Spleen (tissue), 11 donors: ENCODE results near the gene FREY1. TPM values are rescaled to one million over a fixed set of nuclear protein-coding genes. Genes with fewer than 3 reads are reported as not detected.

Experiments used
- DNase-seq: peaks from one replicate; pipeline ENCODE4 v3.0.0-alpha.2; 2020
- H3K27ac ChIP-seq, 8 donors: fragments of 200-600 bp; sonication (generic) in 7 of 8; 1 replicate in 4 of 8; 2 replicates in 4 of 8; pipeline versions ENCODE4 v1.5.0 to v1.8.0; 2016 to 2021; ENCODE audit warnings: inconsistent platforms in 4 of 8, mild to moderate bottlenecking in 4 of 8, moderate library complexity in 1 of 8
- H3K27me3 ChIP-seq, 7 donors: fragments of 200-600 bp; sonication (generic) in 6 of 7; replicated peaks in 1 of 7; 1 replicate in 4 of 7; 2 replicates in 3 of 7; pipeline versions ENCODE4 v1.5.0 to v1.8.0; 2016 to 2021; ENCODE audit warnings: inconsistent platforms in 3 of 7, mild to moderate bottlenecking in 1 of 7
- H3K36me3 ChIP-seq, 6 donors: fragments of 200-600 bp; sonication (generic) in 5 of 6; 1 replicate in 4 of 6; 2 replicates in 2 of 6; pipeline versions ENCODE4 v1.5.0 to v1.8.0; 2016 to 2021; ENCODE audit warnings: inconsistent platforms in 2 of 6
- H3K4me1 ChIP-seq, 6 donors: fragments of 200-600 bp; sonication (generic) in 5 of 6; 1 replicate in 3 of 6; 2 replicates in 3 of 6; pipeline versions ENCODE4 v1.5.0 to v1.8.0; 2016 to 2021; ENCODE audit warnings: inconsistent platforms in 3 of 6
- H3K4me3 ChIP-seq, 8 donors: fragments of 200-600 bp; sonication (generic) in 7 of 8; 1 replicate in 4 of 8; 2 replicates in 4 of 8; pipeline versions ENCODE4 v1.5.0 to v1.8.0; 2016 to 2021; ENCODE audit warnings: inconsistent platforms in 4 of 8, mild to moderate bottlenecking in 4 of 8, moderate library complexity in 2 of 8
- H3K9me3 ChIP-seq, 8 donors: fragments of 200-600 bp; sonication (generic) in 7 of 8; 1 replicate in 4 of 8; 2 replicates in 4 of 8; pipeline versions ENCODE4 v1.5.0 to v1.8.0; 2016 to 2021; ENCODE audit warnings: inconsistent platforms in 4 of 8
- POLR2A ChIP-seq, 3 donors: fragments of 450-650 bp; IDR thresholded peaks; one replicate each; pipeline ENCODE4 v1.5.1; 2017; ENCODE audit warnings: antibody characterized with exemption in 3 of 3, mild to moderate bottlenecking in 1 of 3
- POLR2AphosphoS5 ChIP-seq, 3 donors: sonication (generic); formaldehyde crosslinking; IDR thresholded peaks; one replicate each; pipeline ENCODE4 v1.5.1; 2017; ENCODE audit warnings: antibody characterized with exemption in 3 of 3
- WGBS, 5 donors: extraction: QIAGEN DNeasy Blood & Tissue Kit in 3 of 5; methylation state at CpG; one replicate each; pipeline versions ENCODE4 v1.1.5 to v1.1.7; 2013 to 2018; 5-methylcytosine and 5-hydroxymethylcytosine counted together
- intact Hi-C: fragments of 100-400 bp; cut with DNase I; formaldehyde crosslinking; loops from one replicate; pipeline ENCODE4 v1.15.0; 2023; ENCODE audit warnings: low total_unique reads
- polyA plus RNA-seq, 3 donors: library from polyadenylated mRNA; stranded (reverse); fragments of 200-250 nt; gene quantifications; one replicate each; pipeline ENCODE4 v1.2.1, GENCODE V29; 2013
- total RNA-seq, 7 donors: library from RNA; depleted of rRNA in 3 of 7; stranded (reverse); fragments of >200 nt in 3 of 7; fragmentation: NEBNext Ultra II Directional in 4 of 7; extraction: Animal tissue kit (Norgen Biotek cat#: 25700) in 4 of 7; gene quantifications; one replicate each; pipeline versions ENCODE4 v1.1.0 to v1.2.1, GENCODE V29; 2016 to 2021
- TF ChIP-seq, protein P1 (sequence below), 11 experiments: fragments of 200-600 bp in 7 of 11; fragments of 450-650 bp in 4 of 11; sonication (generic) in 4 of 11; IDR thresholded peaks in 8 of 11; conservative IDR thresholded peaks in 3 of 11; 1 replicate in 7 of 11; 2 replicates in 4 of 11; pipeline versions ENCODE4 v1.4.0 to v1.8.0; 2016 to 2021; ENCODE audit warnings: antibody characterized with exemption in 11 of 11, inconsistent platforms in 4 of 11, mild to moderate bottlenecking in 1 of 11
- donor health status: healthy with polysubstance abuse.
- donor health status: DM: no; HTN: no; CAD: no; lungs with moderate emphysema.
- donor health status: DM: no; HTN: no; CAD: no.
- donor health status: Bipolar disorder and iron deficiency.
- donor health status: healthy.
- donor health status: DM: no; HTN: no; CAD: no.
- donor health status: DM: yes; HTN: yes; CAD: no.

The FREY1 gene
- total and polyA plus RNA-seq, 10 donors = 0.13 to 2.0 (median 0.79) TPM; not detected in 2

DNA sequence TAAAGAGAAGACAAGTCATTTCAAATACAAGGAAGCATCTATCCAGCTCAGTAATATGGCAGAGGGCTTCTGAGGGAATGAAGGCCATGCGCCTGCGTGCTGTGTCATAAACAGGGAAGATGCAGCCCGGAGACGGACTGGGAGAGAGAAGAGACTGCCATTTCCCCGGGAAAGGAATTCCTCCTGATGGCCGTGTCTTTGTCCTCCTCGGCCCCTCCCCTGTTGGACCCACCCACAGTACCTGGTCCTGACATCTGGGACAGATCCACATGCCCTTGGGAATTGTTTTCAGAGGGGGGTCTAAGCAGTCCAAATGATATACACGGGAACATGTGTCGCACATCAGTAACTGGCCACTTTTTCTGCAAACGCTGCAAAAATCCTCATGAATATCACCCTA is 30.8 kb upstream of the FREY1 start:
- DNase-seq = no peak
- TF ChIP-seq, protein P1, sequence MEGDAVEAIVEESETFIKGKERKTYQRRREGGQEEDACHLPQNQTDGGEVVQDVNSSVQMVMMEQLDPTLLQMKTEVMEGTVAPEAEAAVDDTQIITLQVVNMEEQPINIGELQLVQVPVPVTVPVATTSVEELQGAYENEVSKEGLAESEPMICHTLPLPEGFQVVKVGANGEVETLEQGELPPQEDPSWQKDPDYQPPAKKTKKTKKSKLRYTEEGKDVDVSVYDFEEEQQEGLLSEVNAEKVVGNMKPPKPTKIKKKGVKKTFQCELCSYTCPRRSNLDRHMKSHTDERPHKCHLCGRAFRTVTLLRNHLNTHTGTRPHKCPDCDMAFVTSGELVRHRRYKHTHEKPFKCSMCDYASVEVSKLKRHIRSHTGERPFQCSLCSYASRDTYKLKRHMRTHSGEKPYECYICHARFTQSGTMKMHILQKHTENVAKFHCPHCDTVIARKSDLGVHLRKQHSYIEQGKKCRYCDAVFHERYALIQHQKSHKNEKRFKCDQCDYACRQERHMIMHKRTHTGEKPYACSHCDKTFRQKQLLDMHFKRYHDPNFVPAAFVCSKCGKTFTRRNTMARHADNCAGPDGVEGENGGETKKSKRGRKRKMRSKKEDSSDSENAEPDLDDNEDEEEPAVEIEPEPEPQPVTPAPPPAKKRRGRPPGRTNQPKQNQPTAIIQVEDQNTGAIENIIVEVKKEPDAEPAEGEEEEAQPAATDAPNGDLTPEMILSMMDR (IDR thresholded peaks at IDR 0.05 in 8 of 11, conservative IDR thresholded peaks at IDR 0.05 in 3 of 11) = no peak
- TF ChIP-seq POLR2A (IDR thresholded peaks at IDR 0.05) (no peak), POLR2AphosphoS5 (IDR thresholded peaks at IDR 0.05) (no peak)
- Histone ChIP-seq H3K9me3 (no peaks in the 10 kb centered on the region), H3K4me1 (peaks cover 8 to 69% (median 29%) of the 10 kb centered on the region in 6 donors), H3K27me3 (no peaks in the 10 kb centered on the region), H3K36me3 (peaks cover 3 to 100% (median 52%) of the 10 kb centered on the region in 6 donors), H3K4me3 (no peak overlapping the region), H3K27ac (peak overlapping the region in 3 of 8 donors; percentile 17 to 51 (median 19))
- 94 to 98% (median 95%) methylated on average over 10 of the region's 10 CpGs for WGBS, 5 donors
- intact Hi-C loops = no loop called here

DNA sequence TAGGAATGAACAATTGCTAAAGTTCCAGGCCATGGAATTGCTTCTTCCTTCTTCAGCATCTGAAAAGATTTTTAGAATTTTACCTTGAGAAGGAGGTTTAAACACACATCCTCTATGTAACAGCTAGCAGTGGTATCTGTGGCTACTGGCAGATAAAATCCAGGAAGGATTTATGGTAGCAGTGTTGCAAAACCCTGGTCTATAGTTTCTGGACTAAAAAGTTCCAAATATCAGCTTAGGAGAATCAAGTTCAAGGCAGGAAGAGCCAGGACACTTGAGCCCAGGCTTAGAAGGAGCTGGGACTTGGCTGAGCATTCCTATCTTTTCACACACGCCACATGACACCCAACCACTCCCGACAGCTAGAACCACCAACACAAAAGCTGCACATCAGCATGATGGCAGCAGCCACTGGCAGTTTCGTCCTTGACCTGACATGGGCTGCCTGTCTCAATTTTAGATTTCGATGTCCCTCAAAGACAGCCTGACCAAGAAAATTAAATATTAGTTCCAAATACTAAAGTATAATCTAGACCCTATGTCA is 29.5 kb upstream of the FREY1 start:
- intact Hi-C loops = no loop called here
- no peak for DNase-seq
- 91 to 95% (median 93%) methylated on average over 4 of the region's 4 CpGs for WGBS, 5 donors
- Histone ChIP-seq H3K36me3 (peaks cover 3 to 100% (median 50%) of the 10 kb centered on the region in 6 donors), H3K27ac (no peak overlapping the region), H3K27me3 (no peaks in the 10 kb centered on the region), H3K9me3 (no peaks in the 10 kb centered on the region), H3K4me1 (peaks cover 8 to 80% (median 38%) of the 10 kb centered on the region in 6 donors), H3K4me3 (no peak overlapping the region)
- TF ChIP-seq POLR2A (IDR thresholded peaks at IDR 0.05) (no peak), POLR2AphosphoS5 (IDR thresholded peaks at IDR 0.05) (no peak)
- TF ChIP-seq, protein P1 (IDR thresholded peaks at IDR 0.05 in 8 of 11, conservative IDR thresholded peaks at IDR 0.05 in 3 of 11) = no peak

DNA sequence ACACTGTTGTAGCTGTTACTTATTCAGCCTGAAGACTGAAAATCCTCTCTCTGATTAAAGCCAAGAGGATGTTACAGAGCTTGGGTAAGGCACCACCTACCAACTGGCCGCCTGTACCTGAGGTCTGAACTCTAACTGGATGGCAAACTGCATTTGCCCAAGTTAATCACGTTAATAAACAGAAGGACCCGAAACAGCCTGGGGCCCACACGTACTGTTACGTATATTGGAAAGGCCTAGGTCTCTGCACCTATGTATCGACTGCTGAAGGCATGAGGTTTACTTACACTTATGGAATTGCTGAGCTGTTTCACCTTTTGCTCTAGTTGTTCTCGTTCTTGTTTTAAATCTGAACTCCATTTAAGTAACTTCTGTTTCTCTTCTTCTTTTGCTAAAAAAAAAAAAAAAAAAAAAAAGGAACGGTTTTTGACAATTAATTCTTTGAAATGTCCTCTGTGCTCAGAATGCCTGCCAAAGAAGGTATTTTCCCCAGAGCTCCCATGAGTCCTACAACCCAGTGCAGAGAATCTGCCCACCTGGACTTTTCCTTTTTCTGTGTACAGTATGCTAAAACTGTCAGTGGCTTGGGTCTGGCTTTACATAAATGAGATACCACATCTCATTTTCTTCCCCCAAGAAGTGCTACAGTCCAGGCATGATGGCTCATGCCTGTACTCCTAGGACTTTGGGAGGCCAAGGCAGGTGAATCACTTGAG is 28.4 kb upstream of the FREY1 start:
- Histone ChIP-seq H3K9me3 (no peaks in the 10 kb centered on the region), H3K27ac (peak overlapping the region in 3 of 8 donors; percentile 35 to 86 (median 80)), H3K27me3 (no peaks in the 10 kb centered on the region), H3K36me3 (peaks cover 3 to 100% (median 50%) of the 10 kb centered on the region in 6 donors), H3K4me1 (peaks cover 10 to 90% (median 48%) of the 10 kb centered on the region in 6 donors), H3K4me3 (no peak overlapping the region)
- DNase-seq = peak; percentile 56
- TF ChIP-seq POLR2AphosphoS5 (IDR thresholded peaks at IDR 0.05) (no peak), POLR2A (IDR thresholded peaks at IDR 0.05) (no peak)
- TF ChIP-seq, protein P1 (IDR thresholded peaks at IDR 0.05 in 8 of 11, conservative IDR thresholded peaks at IDR 0.05 in 3 of 11) = no peak
- intact Hi-C loops = no loop called here
- 64 to 83% (median 74%) methylated on average over 8 of the region's 8 CpGs for WGBS, 5 donors
